22Rv1 (cell line): ENCODE results near the gene FOXO6.

ENCODE experiments used
- CTCF ChIP-seq: fragments of 450-650 bp; IDR thresholded peaks from 2 replicates; pipeline ENCODE4 v1.5.1; 2017; ENCODE audit warnings: mild to moderate bottlenecking
- ZFX ChIP-seq: fragments of 450-650 bp; IDR thresholded peaks from 2 replicates; pipeline ENCODE4 v1.6.1; 2017; ENCODE audit warnings: antibody characterized with exemption, borderline replicate concordance

- TF ChIP-seq CTCF (no peak), ZFX (no peak)
These were observed 1.1 kb downstream of the FOXO6 start for GRCh38 chr1:41362357-41362721.
